ENCODE measurements around the gene OLFML2B.

The OLFML2B gene

DNA sequence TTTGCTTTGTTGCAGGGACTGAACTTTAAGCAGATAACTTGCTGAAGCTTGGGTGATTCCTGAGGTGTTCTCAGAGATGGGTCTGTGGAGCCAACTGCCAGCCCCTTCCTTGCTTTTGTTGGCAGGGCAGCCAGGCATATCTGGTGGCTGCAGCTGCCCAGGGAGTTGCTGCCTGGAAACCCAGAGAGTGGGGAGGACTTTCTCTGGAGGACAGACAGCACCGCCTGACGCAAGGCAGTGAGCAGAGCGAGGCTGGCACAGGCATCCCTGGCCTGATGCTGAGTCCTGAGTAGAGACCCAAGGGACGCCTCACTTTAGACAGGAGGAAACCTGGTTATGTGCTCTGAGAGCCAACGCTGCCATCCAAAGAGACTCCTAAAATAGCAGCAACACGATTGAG lies 9.8 kb upstream of the OLFML2B start:
- Histone ChIP-seq H3K4me3 (ENCODE audit: low read depth in 1 of 2, low read length in 2 of 2) (no peak overlapping the region), H3K9ac (ENCODE audit: low read depth, low read length) (no peak overlapping the region), H3K36me3 (ENCODE audit: insufficient read depth, low read length) (no peaks in the 10 kb centered on the region), H3K27me3 (ENCODE audit: insufficient read depth, low read length, poor library complexity) (peaks cover 30% of the 10 kb centered on the region), H3K27ac (ENCODE audit: low read length) (no peak overlapping the region), H3K9me3 (ENCODE audit: insufficient read depth, low read length, severe bottlenecking) (no peaks in the 10 kb centered on the region), H3K4me1 (ENCODE audit: insufficient read depth, low read length) (peaks cover 5% of the 10 kb centered on the region; the same call in 1 of the 2 replicates), H4K20me1 (ENCODE audit: insufficient read depth, low read length) (peaks cover 2% of the 10 kb centered on the region; the same call in 1 of the 2 replicates), H3K79me2 (ENCODE audit: insufficient read depth, low read length) (no peaks in the 10 kb centered on the region), H2AFZ (ENCODE audit: low read depth, low read length) (no peak overlapping the region), H3K4me2 (ENCODE audit: insufficient read depth, low read length) (no peak overlapping the region)
- ATAC-seq (ENCODE audit: insufficient read depth, low read depth) (no peak), DNase-seq (no peak)
- TF ChIP-seq, protein P1, sequence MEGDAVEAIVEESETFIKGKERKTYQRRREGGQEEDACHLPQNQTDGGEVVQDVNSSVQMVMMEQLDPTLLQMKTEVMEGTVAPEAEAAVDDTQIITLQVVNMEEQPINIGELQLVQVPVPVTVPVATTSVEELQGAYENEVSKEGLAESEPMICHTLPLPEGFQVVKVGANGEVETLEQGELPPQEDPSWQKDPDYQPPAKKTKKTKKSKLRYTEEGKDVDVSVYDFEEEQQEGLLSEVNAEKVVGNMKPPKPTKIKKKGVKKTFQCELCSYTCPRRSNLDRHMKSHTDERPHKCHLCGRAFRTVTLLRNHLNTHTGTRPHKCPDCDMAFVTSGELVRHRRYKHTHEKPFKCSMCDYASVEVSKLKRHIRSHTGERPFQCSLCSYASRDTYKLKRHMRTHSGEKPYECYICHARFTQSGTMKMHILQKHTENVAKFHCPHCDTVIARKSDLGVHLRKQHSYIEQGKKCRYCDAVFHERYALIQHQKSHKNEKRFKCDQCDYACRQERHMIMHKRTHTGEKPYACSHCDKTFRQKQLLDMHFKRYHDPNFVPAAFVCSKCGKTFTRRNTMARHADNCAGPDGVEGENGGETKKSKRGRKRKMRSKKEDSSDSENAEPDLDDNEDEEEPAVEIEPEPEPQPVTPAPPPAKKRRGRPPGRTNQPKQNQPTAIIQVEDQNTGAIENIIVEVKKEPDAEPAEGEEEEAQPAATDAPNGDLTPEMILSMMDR (IDR thresholded peaks at IDR 0.05; ENCODE audit: borderline replicate concordance, extremely low read depth, low read length, poor library complexity, severe bottlenecking) = no peak
- TF ChIP-seq EZH2 (IDR thresholded peaks at IDR 0.05; ENCODE audit: borderline replicate concordance, low read depth, low read length, severe bottlenecking) = no peak

DNA sequence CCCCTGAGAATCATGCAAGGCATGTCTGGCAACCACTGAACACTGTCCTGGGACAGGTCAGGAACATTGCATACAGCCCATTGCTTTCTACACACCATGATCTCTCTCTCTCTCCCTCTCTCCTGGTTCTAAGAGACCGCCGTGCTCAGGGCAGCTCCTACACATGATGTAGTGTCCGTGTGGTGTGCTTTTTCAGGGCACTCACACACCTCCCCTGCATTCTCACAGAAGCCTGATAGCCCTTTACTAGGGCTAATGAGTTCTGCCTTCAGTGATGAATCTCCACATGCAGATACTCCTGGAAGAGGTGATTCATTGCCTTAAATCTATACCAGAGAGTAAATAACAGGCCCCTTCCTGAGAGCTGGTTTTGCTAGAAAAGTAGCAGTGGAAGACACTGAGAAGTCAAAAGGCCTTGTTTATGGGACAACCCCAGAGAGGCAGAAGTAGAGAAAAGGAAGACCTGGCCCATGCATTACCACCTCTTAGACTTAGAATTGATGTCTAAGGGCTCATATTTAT lies 7.2 kb upstream of the OLFML2B start:
- no peak overlapping the region for H3K4me3 ChIP-seq (ENCODE audit: low read depth in 1 of 2, low read length in 2 of 2)
- H4K20me1 ChIP-seq (ENCODE audit: insufficient read depth, low read length) = no peaks in the 10 kb centered on the region
- no peak for TF ChIP-seq EZH2 (IDR thresholded peaks at IDR 0.05; ENCODE audit: borderline replicate concordance, low read depth, low read length, severe bottlenecking)
- TF ChIP-seq, protein P1 (IDR thresholded peaks at IDR 0.05; ENCODE audit: borderline replicate concordance, extremely low read depth, low read length, poor library complexity, severe bottlenecking) = no peak
- DNase-seq = no peak
- H3K36me3 ChIP-seq (ENCODE audit: insufficient read depth, low read length) = no peaks in the 10 kb centered on the region
- H3K79me2 ChIP-seq (ENCODE audit: insufficient read depth, low read length) = no peaks in the 10 kb centered on the region
- H3K4me2 ChIP-seq (ENCODE audit: insufficient read depth, low read length) = no peak overlapping the region
- no peak for ATAC-seq (ENCODE audit: insufficient read depth, low read depth)
- H3K4me1 ChIP-seq (ENCODE audit: insufficient read depth, low read length) = peaks cover 5% of the 10 kb centered on the region; the same call in 1 of the 2 replicates
- H3K27ac ChIP-seq (ENCODE audit: low read length) = no peak overlapping the region
- peaks cover 31% of the 10 kb centered on the region for H3K27me3 ChIP-seq (ENCODE audit: insufficient read depth, low read length, poor library complexity)
- H3K9me3 ChIP-seq (ENCODE audit: insufficient read depth, low read length, severe bottlenecking) = no peaks in the 10 kb centered on the region
- no peak overlapping the region for H2AFZ ChIP-seq (ENCODE audit: low read depth, low read length)
- no peak overlapping the region for H3K9ac ChIP-seq (ENCODE audit: low read depth, low read length)

DNA sequence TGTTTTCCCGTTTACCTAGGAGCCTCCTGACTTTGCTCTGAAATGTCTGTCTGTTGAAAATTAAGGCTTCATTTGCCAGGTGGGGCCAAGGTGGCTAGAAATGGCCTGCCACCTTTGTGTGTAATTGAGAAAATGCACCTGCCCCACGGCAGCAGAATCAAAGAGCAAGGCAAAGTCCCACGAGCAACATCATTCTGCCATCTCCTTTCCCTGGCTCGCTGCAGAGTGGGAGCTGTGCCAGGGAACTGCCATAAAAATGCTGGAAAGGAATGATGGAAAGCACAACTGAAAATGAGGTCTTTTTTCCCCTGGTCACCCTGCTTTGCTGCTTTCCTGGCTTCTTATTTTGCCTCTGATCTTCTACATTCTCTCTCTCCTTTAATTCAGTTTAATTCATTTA lies 5.5 kb upstream of the OLFML2B start:
- TF ChIP-seq, protein P1 (IDR thresholded peaks at IDR 0.05; ENCODE audit: borderline replicate concordance, extremely low read depth, low read length, poor library complexity, severe bottlenecking) = no peak
- no peak for TF ChIP-seq EZH2 (IDR thresholded peaks at IDR 0.05; ENCODE audit: borderline replicate concordance, low read depth, low read length, severe bottlenecking)
- H3K9me3 ChIP-seq (ENCODE audit: insufficient read depth, low read length, severe bottlenecking) = no peaks in the 10 kb centered on the region
- H3K27ac ChIP-seq (ENCODE audit: low read length) = no peak overlapping the region

More for the DNA sequence above, 5.5 kb upstream of the OLFML2B start:
- ATAC-seq (ENCODE audit: insufficient read depth, low read depth) (no peak), DNase-seq (no peak)
- Histone ChIP-seq H3K4me3 (ENCODE audit: low read depth in 1 of 2, low read length in 2 of 2) (no peak overlapping the region), H4K20me1 (ENCODE audit: insufficient read depth, low read length) (no peaks in the 10 kb centered on the region), H3K36me3 (ENCODE audit: insufficient read depth, low read length) (no peaks in the 10 kb centered on the region), H3K4me2 (ENCODE audit: insufficient read depth, low read length) (no peak overlapping the region), H3K27me3 (ENCODE audit: insufficient read depth, low read length, poor library complexity) (peaks cover 41% of the 10 kb centered on the region), H3K79me2 (ENCODE audit: insufficient read depth, low read length) (no peaks in the 10 kb centered on the region), H2AFZ (ENCODE audit: low read depth, low read length) (no peak overlapping the region), H3K9ac (ENCODE audit: low read depth, low read length) (no peak overlapping the region), H3K4me1 (ENCODE audit: insufficient read depth, low read length) (no peaks in the 10 kb centered on the region)
